Natural killer cell (primary cell): ENCODE measurements around the gene NAB1. TPM values are rescaled to one million over a fixed set of nuclear protein-coding genes. Genes with fewer than 3 reads are reported as not detected.

Experiments used
- ATAC-seq, 3 donors: fragments of 150-1000 bp in 2 of 3; fragments of 200-7000 bp in 1 of 3; cut with Tn5 transposase; 1 replicate in 1 of 3; 2 replicates in 2 of 3; pipeline ENCODE4 v1.10.0; 2021; ENCODE audit warnings: mild to moderate bottlenecking in 2 of 3, moderate library complexity in 2 of 3
- DNase-seq, 2 donors: peaks; one replicate each; pipeline versions ENCODE4 v3.0.0 to v3.0.0-alpha.2; 2013 to 2021; ENCODE audit warnings: mixed read lengths in 1 of 2
- H3K27ac ChIP-seq: one replicate; pipeline ENCODE4 v1.5.1; 2013; ENCODE audit warnings: mild to moderate bottlenecking, low read length
- H3K27me3 ChIP-seq: one replicate; pipeline ENCODE4 v1.6.1; 2013; ENCODE audit warnings: low read length; ENCODE audit not compliant: control insufficient read depth, insufficient read depth
- H3K36me3 ChIP-seq: one replicate; pipeline ENCODE4 v1.6.1; 2013; ENCODE audit warnings: low read length; ENCODE audit not compliant: control insufficient read depth, insufficient read depth
- H3K4me1 ChIP-seq: one replicate; pipeline ENCODE4 v1.6.1; 2013; ENCODE audit warnings: low read length; ENCODE audit not compliant: control insufficient read depth, insufficient read depth
- H3K4me3 ChIP-seq: one replicate; pipeline ENCODE4 v1.5.1; 2013; ENCODE audit warnings: low read length
- H3K9me3 ChIP-seq: one replicate; pipeline ENCODE4 v1.6.1; 2013; ENCODE audit warnings: low read length; ENCODE audit not compliant: control insufficient read depth, insufficient read depth
- H3K27ac Mint-ChIP-seq, 2 donors: one replicate each; pipeline ENCODE4 v1.8.0; 2022; ENCODE audit warnings: mild to moderate bottlenecking in 2 of 2, mixed read lengths in 2 of 2, moderate library complexity in 1 of 2
- H3K27me3 Mint-ChIP-seq, 2 donors: one replicate each; pipeline ENCODE4 v1.8.0; 2022; ENCODE audit warnings: low read depth in 2 of 2, mixed read lengths in 2 of 2
- H3K36me3 Mint-ChIP-seq: one replicate; pipeline ENCODE4 v1.8.0; 2022; ENCODE audit warnings: mixed read lengths
- H3K4me1 Mint-ChIP-seq, 2 donors: one replicate each; pipeline ENCODE4 v1.8.0; 2022; ENCODE audit warnings: mixed read lengths in 2 of 2
- H3K4me3 Mint-ChIP-seq: one replicate; pipeline ENCODE4 v1.8.0; 2022; ENCODE audit warnings: mild to moderate bottlenecking, moderate library complexity, mixed read lengths
- H3K9me3 Mint-ChIP-seq, 2 donors: one replicate each; pipeline ENCODE4 v1.8.0; 2022; ENCODE audit warnings: mixed read lengths in 2 of 2
- CTCF ChIP-seq: fragments of 200-600 bp; IDR thresholded peaks from one replicate; pipeline ENCODE4 v1.8.0; 2022; ENCODE audit warnings: antibody characterized with exemption
- WGBS: methylation state at CpG from one replicate; pipeline ENCODE4 v1.1.7; 2013; ENCODE audit warnings: missing lambda C conversion rate; ENCODE audit not compliant: insufficient coverage; 5-methylcytosine and 5-hydroxymethylcytosine counted together
- intact Hi-C: fragments of 100-400 bp; cut with micrococcal nuclease; formaldehyde crosslinking; loops from one replicate; pipeline ENCODE4 v1.14.2; 2022
- total RNA-seq, 4 donors: library from RNA; stranded (reverse); fragments of 120-200 nt in 1 of 4; gene quantifications; one replicate each; pipeline versions ENCODE4 v1.2.3 to v1.2.4, GENCODE V29; 2013 to 2022

NAB1 gene
- total RNA-seq, 3 donors from 2014 or later (not counting 1 experiment from before 2014, with no cell fraction given), result 31.2 to 42.0 (median 37.8) TPM

GRCh38 chr2:190720691-190721090, 71.8 kb downstream of the NAB1 start:
- no peak overlapping the region for H3K27ac Mint-ChIP-seq
- no peaks in the 10 kb centered on the region for H3K4me1 Mint-ChIP-seq
- Histone ChIP-seq H3K4me3 (no peak overlapping the region), H3K27ac (no peak overlapping the region), H3K4me1 (no peaks in the 10 kb centered on the region), H3K36me3 (no peaks in the 10 kb centered on the region), H3K9me3 (no peaks in the 10 kb centered on the region), H3K27me3 (no peaks in the 10 kb centered on the region)
- H3K27me3 Mint-ChIP-seq, result peaks cover 4 to 9% of the 10 kb centered on the region in 2 donors
- no peak for TF ChIP-seq CTCF
- no peaks in the 10 kb centered on the region for H3K9me3 Mint-ChIP-seq
- intact Hi-C loops, result no loop called here
- DNase-seq (no peak), ATAC-seq (no peak)
- whole genome bisulfite sequencing, result 58% methylated on average over 1 of the region's 1 CpG
- no peak overlapping the region for H3K4me3 Mint-ChIP-seq
- no peaks in the 10 kb centered on the region for H3K36me3 Mint-ChIP-seq

- H3K9me3 ChIP-seq, result no peaks in the 10 kb centered on the region
- intact Hi-C loops, result no loop called here
- H3K4me3 ChIP-seq, result no peak overlapping the region
- no peak overlapping the region for H3K27ac Mint-ChIP-seq
- no peaks in the 10 kb centered on the region for H3K36me3 ChIP-seq
- no peaks in the 10 kb centered on the region for H3K4me1 Mint-ChIP-seq
- no peaks in the 10 kb centered on the region for H3K27me3 ChIP-seq
- no peaks in the 10 kb centered on the region for H3K36me3 Mint-ChIP-seq
- H3K4me3 Mint-ChIP-seq, result no peak overlapping the region
- no peak overlapping the region for H3K27ac ChIP-seq
- no peak for ATAC-seq
- DNase-seq, result no peak
- no peaks in the 10 kb centered on the region for H3K9me3 Mint-ChIP-seq
- H3K27me3 Mint-ChIP-seq, result peaks cover 5 to 9% of the 10 kb centered on the region in 2 donors
- H3K4me1 ChIP-seq, result no peaks in the 10 kb centered on the region
- no peak for TF ChIP-seq CTCF
- 57% methylated on average over 4 of the region's 4 CpGs for WGBS
Measured at GRCh38 chr2:190722061-190722759, 73.3 kb downstream of the NAB1 start.

GRCh38 chr2:190722835-190723234, 74.0 kb downstream of the NAB1 start:
- H3K4me3 Mint-ChIP-seq, result no peak overlapping the region
- WGBS, result 67% methylated on average over 6 of the region's 6 CpGs
- Histone ChIP-seq H3K27ac (no peak overlapping the region), H3K36me3 (no peaks in the 10 kb centered on the region), H3K9me3 (no peaks in the 10 kb centered on the region), H3K27me3 (no peaks in the 10 kb centered on the region), H3K4me3 (no peak overlapping the region), H3K4me1 (no peaks in the 10 kb centered on the region)
- no peaks in the 10 kb centered on the region for H3K9me3 Mint-ChIP-seq
- no peak for DNase-seq
- intact Hi-C loops, result no loop called here
- H3K4me1 Mint-ChIP-seq, result no peaks in the 10 kb centered on the region
- no peak for ATAC-seq
- TF ChIP-seq CTCF, result no peak
- peaks cover 7 to 9% of the 10 kb centered on the region in 2 donors for H3K27me3 Mint-ChIP-seq
- H3K27ac Mint-ChIP-seq, result no peak overlapping the region
- H3K36me3 Mint-ChIP-seq, result no peaks in the 10 kb centered on the region
